NCI-H345 treated with DMSO at 0.1 percent for 48 hours (cell line): Measurements from ENCODE around the gene MXD4.

Experiments
- DNase-seq: peaks from one replicate; lab custom pipeline; 2025; ENCODE audit not compliant: unreplicated experiment; lab: John Stamatoyannopoulos, UW

The MXD4 gene, protein sequence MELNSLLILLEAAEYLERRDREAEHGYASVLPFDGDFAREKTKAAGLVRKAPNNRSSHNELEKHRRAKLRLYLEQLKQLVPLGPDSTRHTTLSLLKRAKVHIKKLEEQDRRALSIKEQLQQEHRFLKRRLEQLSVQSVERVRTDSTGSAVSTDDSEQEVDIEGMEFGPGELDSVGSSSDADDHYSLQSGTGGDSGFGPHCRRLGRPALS

DNA sequence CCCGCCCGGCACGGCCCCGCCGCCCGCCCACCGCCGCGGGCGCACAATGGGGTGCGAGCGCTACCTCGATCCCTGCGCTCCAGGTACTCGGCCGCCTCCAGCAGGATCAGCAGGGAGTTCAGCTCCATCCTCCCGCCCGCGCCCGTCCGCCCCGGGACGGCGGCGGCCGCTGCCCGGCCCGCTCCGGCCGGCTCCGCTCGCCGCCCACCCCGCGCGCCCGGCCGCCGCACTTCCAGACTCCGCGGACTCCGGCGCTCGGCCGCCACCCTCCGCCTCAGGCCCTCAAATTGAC is at the start of gene MXD4:
Gene MXD4, minus strand, starts transcription at position 257 of the 292 bp plus-strand sequence. Its CDS starts 129 bp downstream, at position 128.
- DNase-seq, result no peak

DNA sequence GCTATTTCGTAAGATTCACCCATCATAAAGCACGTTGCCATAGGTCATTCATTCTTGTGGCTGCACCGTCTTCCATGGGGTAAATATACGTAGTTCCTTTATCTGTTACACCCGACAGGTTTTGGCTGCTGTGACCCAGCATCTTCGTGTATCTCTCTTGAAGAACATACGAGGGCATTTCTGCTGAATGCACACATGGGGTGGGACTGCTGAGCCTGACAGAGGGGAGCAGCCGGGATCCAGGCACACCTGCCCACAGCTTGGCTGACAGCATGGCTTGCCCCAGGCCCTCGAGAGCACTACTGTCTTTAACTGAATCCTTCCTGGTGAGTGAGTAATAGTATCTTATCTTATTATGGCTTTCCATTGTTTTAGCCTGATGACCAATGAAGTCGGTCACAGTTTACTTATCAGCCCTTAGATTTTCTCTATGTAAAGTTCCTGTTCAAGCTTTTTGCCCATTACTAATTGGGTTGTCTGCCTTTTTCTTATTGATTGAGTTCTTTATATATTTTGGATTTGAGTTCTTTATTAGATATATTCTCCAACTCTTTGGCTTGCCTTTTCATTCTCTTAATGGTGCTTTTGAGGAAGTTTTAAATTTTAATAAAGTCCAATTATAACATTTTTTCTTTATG is 45.0 kb upstream of the MXD4 start:
- DNase-seq, result no peak

DNA sequence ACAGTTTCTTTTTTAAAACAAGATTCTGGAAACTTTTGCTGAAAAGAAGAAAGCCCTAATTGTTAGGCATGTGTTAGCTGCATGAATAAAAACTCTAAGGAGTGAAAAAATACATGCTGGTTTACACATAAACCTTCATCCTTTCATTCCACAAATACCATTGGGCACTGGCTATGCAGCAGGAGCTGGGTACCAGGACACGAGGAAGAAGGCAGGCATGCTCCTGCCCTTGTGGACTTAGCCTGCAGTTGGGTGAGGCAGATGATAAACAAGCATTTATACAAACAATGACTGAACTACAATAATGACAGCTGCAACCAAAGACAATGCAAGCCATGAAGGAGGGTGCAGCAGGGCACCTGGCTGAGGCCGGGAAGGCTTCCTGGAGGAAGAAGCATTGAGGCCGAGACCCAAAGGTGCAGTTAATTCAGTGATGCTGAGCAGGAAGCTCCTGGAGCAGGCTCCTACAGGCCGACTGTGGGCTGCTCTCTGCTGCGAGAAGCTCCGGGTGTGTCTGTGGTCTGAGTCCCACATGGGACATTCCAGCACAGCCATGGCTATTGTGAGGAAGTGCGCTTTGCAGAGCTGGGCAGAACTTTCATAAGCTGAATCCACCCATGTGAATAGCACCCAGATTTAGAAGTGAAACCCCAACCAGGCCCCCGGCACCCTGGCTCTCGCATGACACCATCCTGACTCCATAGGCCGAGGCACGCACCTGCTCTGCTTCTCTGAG is 44.0 kb upstream of the MXD4 start:
- DNase-seq, result no peak

DNA sequence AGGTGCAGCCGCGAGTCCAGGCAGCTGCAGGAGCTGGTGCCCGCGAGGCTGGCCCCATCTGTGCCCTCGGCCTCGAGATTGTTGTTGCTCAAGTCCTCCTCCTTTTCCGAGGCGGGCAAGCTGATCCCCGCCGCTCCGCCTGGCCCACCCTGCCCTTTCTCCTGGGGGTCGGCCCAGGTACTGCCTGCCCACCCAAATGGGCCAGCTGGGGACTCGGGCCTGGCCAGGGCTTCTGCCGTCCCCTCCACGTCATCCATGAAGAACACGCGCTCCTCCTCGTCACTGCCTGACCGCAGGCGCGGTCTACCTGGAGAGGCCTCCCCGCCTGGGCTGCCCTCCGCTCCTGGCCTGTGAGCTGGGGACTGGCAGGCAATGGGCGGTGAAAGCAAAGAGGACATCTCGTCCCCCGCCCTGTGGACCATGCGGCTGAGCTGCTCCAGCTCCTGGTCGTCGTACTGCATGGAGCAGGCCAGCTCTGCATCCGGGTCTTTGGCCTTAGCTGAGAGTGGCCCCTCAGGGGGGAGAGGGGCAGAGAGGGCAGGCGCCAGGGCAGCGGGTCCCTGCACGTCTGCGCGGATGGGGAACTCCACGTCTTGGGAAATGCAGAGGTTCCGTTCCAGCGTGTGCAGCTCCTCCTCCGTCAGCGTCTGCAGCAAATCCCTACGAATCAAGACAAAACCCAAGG is 43.1 kb upstream of the MXD4 start:
- no peak for DNase-seq

DNA sequence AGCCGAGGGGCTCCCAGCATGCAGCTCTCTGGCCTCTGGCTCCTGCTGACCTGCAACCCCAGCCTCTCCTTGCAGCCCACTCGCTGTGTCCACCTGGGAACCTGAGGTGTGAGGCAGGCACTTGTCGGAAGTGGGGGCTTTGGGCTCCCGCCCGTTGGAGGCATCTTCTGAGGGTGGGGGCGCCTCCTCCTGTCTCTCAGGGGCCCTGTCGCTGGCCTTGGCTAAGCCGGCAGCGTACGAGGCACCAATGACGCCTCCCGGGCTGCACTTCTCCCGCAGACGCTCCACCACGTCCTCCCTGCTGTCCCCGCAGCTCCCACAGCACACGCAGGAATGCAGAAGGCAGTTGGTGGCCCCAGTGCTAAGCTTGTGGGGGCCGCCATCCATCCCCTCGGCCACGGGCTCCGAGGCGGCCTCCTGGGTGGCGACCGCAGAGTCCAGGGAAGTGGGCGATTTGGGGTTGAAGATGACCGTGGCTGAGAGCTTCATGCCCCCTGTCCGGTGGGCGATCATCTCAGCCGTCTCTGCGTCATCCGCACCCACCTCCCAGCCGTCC is 42.5 kb upstream of the MXD4 start:
- DNase-seq, result no peak

DNA sequence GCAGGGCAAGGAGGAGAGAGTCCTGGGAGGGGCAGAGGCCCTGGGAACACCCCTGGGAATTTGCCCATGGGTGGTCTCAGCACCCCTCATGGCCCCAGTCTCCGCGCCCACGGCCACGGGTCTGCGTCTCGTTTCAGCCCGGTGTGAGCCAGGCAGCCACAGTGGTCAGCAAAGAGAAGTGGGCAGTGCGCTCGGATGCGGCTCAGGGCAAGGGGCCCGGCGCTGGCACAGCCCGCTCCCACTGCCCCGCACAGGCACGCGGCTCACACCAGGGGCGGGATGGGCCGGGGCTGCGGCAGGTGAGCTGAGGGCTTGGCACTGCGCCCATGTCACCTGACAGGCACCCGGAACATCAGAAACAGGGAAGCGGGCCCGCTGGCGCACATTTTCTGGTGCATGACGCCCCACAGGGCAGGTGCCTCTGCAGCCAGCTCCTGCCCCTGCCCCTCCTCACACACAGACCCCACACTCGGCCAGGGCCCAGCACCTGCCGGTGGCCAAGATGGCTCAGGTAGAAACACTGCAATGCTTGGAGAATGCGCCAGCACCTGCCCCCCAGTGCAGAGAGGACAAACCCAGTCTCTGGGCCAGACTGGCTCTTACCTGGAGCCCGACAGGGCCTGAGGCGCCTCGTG is 41.9 kb upstream of the MXD4 start:
- peak; percentile 14 for DNase-seq

DNA sequence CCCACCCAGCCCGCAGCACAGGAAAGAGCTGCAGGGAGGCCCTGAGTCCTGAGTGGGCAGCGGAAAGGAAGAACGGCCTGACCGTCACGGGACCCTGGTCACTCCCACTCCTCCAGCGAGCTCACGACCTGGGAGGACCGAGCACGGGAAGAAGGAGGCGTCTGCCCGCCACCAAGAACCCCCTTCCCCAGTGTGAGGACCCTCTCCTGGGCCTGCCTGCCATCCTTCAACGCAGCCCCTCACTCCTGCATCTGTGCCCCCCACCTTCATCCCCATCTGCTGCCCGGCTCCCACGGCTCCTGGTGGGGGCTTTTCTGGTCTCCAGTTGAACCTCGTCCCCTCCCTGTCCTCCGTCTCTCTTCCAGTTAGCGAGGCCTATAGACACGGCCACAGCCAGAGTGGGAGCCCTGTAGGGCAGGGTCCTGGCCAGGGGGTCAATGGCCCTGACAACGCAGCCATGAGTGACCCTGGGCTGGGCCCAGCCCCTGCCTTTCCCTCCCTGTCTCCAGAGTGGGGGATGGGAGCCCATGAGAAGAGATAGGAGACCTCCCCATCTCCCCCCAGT is 41.3 kb upstream of the MXD4 start:
- no peak for DNase-seq

DNA sequence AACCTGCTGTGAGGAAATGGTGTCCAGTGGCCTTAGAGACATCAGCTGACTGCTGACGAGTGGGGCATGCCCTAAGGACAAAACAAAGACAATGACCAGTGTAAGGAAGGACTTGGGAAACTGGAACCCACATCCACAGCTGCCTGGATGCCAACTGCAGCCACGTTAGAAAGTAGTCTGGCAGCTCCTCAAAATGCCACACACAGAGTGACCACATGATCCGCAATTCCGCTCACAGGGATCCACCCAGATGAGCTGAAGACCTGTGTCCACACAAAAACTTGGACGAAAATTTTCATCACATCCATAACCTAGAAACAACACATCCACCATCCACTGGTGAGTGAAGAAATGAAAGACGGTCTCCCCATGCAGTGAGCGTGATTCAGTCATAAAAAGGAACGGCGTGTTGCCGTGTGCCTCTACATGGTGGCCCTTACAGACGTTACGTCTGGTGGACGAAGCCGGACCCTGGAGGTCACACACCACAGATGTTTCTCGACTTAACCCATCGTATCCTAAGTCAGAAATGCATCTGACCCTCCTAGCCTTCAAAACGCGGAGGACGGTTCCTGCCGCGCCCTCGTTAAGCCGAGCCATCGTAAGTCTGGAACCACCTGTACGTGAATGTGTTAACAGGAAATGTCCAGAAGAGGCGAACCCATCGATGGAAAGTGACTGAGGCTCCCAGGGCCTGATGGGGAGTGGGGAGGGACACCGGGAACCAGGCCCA is 40.6 kb upstream of the MXD4 start:
- DNase-seq, result no peak

DNA sequence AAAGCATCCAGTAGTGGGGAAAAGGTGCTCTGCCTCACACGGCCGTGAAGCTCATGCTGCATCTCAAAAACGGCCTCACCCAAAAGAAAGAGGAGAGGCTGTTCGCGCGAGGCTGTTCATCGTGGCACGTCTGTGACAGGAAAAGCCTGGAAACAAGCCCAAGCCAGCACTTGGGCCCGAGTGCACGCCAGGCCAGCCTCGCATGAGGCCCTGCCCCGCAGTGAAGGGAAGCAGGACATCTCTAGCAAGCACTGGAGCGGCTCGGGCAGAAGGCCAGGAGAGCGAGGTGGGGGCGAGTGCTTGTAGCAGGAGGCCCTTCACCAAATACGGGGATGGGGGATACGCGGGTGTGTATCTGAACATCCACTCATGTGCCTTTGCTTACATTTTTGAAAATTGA is 39.9 kb upstream of the MXD4 start:
- no peak for DNase-seq

DNA sequence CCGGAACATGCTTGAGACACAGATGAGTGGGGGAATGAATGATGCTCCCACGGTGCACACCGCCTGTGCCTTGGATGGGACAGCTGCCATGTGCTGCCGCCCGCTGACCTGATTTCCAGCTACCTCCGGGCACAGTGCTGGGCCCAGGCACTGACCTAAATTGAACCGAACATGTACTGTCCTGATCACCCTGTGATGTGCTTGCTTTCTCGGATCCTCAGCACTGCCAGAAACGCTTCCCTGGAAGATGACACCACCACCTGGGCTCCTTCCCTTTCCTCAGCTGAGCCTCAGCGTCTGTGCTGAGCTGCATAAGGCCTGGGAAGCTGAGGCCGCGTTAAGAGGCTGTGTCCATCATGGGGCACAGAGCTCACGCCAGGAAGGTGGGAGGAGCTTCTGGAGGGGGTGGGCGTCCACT is 39.3 kb upstream of the MXD4 start:
- no peak for DNase-seq

DNA sequence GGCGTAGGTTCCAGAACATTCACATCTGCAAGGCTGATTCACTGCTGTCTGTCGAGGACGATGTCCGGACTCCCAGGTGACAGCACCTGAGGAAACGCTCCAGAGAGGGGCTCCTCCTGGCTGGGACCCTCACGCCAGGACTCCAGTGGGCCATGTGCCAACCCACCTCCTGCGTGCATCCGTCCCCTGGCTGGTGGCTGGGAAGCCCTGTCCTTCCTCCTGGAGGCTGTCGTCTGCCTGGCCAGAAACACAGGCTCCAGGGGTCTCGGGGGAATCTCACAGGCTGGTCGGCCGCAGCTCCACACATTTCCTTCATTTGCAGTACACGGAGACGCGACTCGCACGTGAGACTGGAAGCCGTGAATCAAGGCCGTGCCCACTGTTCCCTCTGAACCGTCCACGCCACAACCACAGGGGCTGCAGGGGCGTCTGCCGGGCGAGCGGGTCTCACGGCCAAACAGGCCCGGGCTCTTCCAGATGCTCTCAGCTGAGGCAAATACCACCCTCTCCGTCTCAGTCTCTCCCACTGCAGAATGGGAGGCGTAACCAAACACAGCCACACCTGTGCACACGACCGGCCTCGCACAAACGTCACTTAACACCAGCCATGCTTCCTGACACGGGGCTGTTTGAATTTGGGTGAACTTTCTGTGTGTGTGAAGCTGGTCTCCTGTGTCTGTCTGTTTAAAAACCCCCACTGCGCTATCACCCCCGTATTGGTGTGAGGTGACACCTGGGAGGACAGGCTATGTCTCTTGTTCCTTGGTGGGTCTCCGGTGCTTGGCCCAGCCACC is 38.7 kb upstream of the MXD4 start:
- no peak for DNase-seq

DNA sequence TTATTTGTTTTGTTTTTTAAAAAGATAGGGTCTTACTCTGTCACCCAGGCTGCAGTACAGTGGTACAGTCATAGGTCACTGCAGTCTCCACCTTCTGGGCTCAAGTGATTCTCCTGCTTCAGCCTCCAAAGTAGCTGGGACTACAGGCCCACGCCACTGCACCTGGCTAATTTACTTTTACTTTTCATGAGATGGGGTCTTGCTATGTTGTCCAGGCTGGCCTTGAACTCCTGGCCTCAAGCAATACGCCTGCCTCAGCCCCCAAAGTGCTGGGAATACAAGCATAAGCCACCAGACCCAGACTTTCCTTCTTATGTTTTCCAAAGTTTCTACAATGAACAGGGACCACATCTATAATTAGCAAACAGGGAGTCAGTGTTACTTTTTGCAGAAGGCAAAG is 37.9 kb upstream of the MXD4 start:
- no peak for DNase-seq

DNA sequence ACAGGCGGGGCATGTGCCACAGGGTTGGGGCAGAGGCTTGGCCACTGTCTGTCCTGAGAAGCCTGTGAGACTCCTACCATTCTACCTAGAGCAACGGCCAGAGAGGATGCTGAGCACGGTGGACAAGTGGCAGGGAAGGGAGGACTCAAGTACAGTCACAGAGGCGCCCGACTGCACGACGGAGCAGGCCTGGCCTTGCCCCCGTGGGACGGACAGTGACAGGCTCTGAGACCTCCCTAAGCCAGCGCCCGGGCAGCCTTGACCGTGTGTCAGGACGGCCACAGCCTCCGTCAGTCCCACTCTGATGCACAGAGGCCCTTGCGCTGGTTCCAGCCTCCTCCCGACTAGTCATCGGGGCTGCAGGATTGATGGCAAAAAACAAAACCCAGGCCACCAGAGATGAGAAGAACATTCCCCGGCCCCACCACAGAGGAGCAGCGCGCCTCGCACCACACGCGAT is 36.7 kb upstream of the MXD4 start:
- no peak for DNase-seq

DNA sequence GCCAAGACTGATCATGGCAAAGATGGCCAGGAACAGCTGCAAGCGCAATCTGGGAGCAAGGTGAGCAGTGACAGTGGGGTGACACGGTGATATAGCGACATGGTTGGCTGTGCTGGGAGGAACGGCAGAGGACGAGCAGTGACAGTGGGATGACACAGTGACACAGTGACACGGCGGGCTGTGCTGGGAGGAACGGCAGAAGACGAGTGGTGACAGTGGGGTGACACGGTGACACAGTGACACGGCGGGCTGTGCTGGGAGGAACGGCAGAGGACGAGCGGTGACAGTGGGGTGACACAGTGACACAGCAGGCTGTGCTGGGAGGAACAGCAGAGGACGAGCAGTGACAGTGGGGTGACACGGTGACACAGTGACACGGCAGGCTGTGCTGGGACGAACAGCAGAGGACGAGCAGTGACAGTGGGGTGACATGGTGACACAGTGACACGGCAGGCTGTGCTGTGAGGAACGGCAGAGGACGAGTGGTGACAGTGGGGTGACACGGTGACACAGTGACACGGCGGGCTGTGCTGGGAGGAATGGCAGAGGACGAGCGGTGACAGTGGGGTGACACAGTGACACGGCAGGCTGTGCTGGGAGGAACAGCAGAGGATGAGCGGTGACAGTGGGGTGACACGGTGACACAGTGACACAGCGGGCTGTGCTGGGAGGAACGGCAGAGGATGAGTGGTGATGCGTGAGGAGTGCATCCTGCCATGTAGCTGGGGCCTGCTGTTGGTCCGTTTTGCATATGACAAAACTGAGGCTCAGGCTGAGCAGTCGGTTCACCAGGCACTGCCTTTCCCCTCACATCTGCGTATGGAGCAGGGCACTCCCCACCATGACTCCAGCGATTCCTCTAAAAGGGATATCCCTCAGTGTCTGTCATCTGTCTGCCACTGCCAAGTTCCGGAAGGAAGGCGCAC is 36.0 kb upstream of the MXD4 start:
- no peak for DNase-seq

DNA sequence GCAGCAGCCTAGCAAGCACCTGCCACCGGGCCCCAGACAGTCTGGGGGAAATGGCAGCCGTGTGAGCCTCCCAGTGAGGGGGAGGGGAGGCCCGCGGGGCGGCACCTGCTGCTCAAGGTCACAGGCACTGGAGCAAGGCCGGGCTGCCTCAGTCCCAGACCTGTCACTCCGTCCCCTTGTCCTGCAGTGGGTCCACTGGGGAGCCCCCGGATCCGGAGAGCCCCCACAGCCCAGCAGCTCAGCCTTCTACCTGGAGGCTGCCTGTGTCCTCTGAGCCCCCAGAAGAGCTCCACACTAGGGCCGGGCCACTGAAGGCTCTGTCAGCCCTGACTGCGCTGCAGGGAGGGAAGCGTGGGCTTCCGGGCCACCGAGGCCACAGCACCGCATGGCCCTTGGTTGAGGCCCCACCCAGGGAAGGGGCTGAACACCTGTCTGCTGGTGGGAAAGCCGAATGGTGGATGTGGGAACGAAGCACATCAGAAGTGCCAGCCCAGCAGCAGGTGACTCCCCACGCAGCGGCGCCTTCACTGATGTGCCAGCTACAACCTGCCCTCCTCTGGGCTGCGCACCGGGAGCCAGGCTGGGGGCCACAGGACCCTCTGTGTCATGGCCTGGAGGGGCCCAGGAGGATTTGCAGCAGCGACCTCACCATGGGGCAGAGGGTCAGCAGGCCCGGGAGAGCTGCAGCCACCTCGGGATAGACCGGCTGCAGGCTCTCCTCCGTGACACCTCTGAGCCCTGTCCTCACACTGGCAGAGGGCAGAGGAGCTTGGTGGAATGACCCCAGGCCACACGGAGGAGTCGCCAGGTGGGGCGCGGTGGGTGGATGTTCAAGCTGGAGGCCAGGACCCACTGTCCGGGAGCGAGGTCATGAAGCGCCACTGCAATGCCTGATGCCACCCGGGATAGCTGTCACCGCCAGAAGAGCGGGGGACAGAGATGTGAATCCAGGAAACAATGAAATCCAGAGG is 35.0 kb upstream of the MXD4 start:
- no peak for DNase-seq

DNA sequence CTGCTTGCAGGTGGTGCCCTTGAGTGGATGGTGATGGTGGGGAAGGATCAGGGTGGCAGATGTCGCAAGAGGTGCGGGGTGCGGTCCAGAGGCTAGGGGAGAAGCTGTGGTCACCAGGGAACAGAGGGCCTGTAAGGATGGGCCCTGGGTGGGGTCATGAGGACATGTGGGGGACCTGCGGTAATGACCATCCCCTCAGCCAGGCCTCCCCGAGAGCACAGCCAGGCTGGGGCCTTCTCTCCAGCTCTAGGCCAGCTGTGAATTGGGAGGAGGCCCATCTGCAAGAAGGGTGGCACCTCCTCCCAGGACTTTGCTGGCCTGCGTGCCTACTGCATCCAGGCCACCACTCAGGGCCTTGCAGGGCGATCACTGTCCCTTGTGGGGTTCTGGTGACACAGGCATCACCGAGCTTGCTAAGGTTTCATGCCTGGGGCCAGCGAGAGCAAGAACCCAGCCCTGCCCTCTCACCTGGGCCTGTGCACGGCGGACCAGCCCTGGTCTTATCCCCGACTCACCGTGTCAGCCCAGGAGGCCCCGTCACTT is 34.1 kb upstream of the MXD4 start:
- DNase-seq, result no peak

DNA sequence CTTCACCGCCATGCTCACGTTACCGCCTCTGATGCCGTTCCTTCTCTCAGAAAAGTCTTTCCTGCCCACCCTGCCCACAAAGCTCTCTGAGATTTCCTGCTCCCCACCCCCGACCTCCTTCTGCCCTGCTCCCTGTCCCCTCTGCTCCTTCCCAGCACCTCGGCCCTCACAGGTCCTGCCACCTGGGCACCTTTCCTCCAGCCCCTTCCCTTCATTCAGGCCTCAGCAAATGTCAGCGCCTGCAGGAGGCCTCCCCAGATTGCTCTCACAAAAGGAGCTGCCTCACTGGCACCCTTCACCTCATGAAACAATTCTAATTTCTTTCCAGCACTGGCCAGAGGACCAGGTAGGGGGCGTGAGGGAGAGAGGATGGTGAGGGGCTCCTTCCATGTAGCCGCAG is 33.6 kb upstream of the MXD4 start:
- no peak for DNase-seq
